Ectodermal cell (in vitro differentiated cells): ENCODE data around the gene PLGLB2. TPM values are rescaled to one million over a fixed set of nuclear protein-coding genes. Genes with fewer than 3 reads are reported as not detected.
"Not testable (repeated sequence)": the region's sequence is repeated elsewhere in the genome, so short reads cannot be mapped to it uniquely, and the experiment has no call there.

Source experiments
- H3K27ac ChIP-seq: 2 replicates; pipeline ENCODE4 v1.7.0; 2013; ENCODE audit warnings: mild to moderate bottlenecking, low read depth, low read length; ENCODE audit not compliant: insufficient read depth, poor library complexity, severe bottlenecking
- H3K27me3 ChIP-seq: 2 replicates; pipeline ENCODE4 v1.7.0; 2013; ENCODE audit warnings: mild to moderate bottlenecking, low read length; ENCODE audit not compliant: insufficient read depth, control insufficient read depth, poor library complexity, severe bottlenecking
- H3K36me3 ChIP-seq: one replicate; pipeline ENCODE4 v1.7.0; 2013; ENCODE audit warnings: low read length; ENCODE audit not compliant: control insufficient read depth, insufficient read depth
- H3K4me1 ChIP-seq: one replicate; pipeline ENCODE4 v1.7.0; 2013; ENCODE audit warnings: low read length; ENCODE audit not compliant: control insufficient read depth, insufficient read depth
- H3K4me3 ChIP-seq: 2 replicates; pipeline ENCODE4 v1.7.0; 2013; ENCODE audit warnings: low read depth, low read length, control low read depth; ENCODE audit not compliant: insufficient read depth
- H3K9me3 ChIP-seq: 2 replicates; pipeline ENCODE4 v1.7.0; 2013; ENCODE audit warnings: mild to moderate bottlenecking, low read length, moderate library complexity; ENCODE audit not compliant: control insufficient read depth
- WGBS, 2 experiments: methylation state at CpG; one replicate each; pipeline ENCODE4 v1.1.7; 2013; ENCODE audit warnings: missing lambda C conversion rate in 2 of 2; 5-methylcytosine and 5-hydroxymethylcytosine counted together
- polyA plus RNA-seq, 4 experiments: library from polyadenylated mRNA; stranded (reverse); fragments of 50-300 nt; gene quantifications; one replicate each; pipeline ENCODE4 v1.2.3, GENCODE V29; 2013

PLGLB2 gene
- not detected for polyA plus RNA-seq (2013, experiment 1 of 4)
- not detected for polyA plus RNA-seq (2013, experiment 2 of 4)
- polyA plus RNA-seq (2013, experiment 3 of 4) = not detected
- not detected for polyA plus RNA-seq (2013, experiment 4 of 4)

DNA sequence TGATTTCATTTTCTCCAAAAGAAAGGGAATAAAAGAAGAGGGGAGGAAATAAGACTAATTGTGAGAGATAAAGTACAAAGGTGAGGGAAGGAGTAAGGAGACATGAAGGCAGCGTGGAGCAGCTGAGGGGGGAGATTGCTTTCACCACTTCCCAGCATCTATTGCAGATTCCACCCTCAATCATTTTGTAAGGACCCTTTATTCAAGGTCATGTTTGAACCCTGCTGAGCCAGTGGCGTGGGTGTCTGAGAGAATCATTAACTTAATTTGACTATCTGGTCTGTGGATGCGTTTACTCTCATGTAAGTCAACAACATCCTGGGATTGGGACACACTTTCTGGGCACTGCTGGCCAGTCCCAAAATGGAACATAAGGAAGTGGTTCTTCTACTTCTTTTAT, at the start of gene PLGLB2:
TSS of gene PLGLB2 (plus strand) at position 297 of the 400 bp plus-strand sequence. CDS start at position 364, 67 bp downstream.
- WGBS, 2 experiments = 80% methylated on average over 1 of the region's 3 CpGs; no CpG with 5 or more reads in 1 of the 2 experiments
- not testable (repeated sequence) for H3K4me3 ChIP-seq, H3K27me3 ChIP-seq

DNA sequence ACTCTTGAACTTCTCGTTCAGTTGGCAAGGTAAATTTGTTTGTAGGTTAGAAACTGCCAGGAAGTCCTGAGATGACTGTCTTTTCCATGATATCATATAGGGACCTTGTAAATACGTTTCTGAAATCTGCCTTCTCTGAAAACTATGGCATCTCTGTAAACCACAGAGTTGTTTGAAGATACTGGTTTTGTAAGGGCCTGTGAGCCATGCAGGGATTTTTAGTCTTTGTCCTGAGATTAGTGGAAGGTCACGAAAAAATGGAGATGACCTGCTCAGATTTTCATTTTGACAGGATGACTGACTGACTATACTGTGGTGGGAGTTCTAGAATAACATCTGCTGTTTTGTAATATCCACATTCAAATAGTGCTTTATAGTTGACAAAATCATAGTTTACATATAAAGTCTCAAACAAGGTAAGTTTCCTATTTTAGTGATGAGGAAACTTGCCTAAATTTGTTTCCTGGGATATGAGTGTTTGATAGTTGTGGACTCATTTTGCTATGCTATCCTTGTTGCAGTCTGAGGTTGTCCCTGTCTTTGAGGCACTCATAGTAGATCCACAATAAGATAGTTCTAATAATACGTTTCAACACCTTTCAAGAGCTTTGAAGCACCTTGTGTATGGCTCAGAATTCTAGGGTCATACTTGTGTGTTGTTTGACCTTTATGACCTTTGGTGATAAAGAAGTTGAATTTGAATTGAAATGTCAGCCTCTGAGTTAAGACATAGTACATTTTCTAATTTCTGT, 43.1 kb upstream of the PLGLB2 start:
- 96 to 97% methylated on average over 2 of the region's 4 CpGs for WGBS, 2 experiments

More for the DNA sequence above, at the start of gene PLGLB2:
- not testable (repeated sequence) for H3K27ac ChIP-seq, H3K36me3 ChIP-seq, H3K4me1 ChIP-seq, H3K9me3 ChIP-seq

DNA sequence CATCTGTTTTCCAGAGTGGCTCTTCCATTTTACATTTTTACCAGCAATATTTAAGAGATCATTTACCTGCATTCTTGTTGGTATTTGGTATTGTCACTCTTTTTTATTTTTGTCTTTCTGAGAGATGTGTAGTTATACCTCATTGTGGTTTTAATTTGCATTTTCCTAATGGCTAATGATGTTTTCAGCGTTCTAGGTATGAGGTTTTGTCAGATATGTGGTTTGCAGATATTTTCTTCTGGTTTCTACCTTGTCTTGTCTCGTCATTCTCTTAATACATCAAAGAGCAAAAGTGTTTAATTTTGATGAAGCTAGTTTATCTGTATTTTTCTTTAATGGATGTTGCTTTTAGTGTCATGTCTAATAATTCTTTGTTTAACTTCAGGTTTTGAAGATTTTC, 39.5 kb upstream of the PLGLB2 start:
- H3K4me1 ChIP-seq, H3K27me3 ChIP-seq, H3K36me3 ChIP-seq, H3K27ac ChIP-seq, H3K4me3 ChIP-seq, H3K9me3 ChIP-seq: not testable (repeated sequence)
- WGBS, 2 experiments = no CpG with 5 or more reads among the region's 2 CpGs

More for the DNA sequence above, 43.1 kb upstream of the PLGLB2 start:
- not testable (repeated sequence) for H3K9me3 ChIP-seq, H3K4me3 ChIP-seq, H3K27ac ChIP-seq, H3K4me1 ChIP-seq, H3K27me3 ChIP-seq, H3K36me3 ChIP-seq

DNA sequence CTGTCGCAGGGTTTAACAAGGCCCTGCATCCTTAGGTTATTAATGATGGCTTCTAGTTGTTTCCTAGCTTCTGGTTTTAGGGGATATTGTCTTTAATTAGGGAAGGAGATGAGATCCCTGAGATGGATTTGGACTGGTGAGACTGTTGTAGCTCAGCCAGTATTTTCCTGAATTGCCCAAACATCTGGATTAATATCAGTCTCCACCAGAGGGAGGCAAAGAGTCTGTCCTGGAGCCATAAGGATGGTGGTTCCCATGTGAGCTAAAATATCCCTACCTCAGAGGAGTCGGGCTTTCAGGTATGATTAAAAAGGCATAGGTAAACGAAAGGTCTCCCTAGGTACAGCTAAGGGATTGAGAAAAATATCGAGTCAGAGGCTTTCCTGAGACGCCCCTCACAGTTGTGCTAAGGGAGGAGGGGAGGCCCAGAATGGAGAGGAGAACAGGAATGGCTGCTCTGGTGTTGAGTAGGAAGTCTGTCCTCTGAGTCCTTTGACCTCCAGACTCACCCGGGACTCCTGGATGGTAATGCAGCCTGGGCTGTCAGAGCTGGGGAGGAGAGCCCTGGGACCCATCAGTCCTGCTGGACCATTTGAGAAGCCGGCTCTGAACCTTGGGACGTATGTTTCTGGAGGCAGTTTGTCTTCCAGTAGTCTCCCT, 19.8 kb upstream of the PLGLB2 start:
- H3K4me1 ChIP-seq, H3K36me3 ChIP-seq, H3K27ac ChIP-seq, H3K9me3 ChIP-seq, H3K4me3 ChIP-seq, H3K27me3 ChIP-seq: not testable (repeated sequence)
- no CpG with 5 or more reads among the region's 8 CpGs for WGBS, 2 experiments

DNA sequence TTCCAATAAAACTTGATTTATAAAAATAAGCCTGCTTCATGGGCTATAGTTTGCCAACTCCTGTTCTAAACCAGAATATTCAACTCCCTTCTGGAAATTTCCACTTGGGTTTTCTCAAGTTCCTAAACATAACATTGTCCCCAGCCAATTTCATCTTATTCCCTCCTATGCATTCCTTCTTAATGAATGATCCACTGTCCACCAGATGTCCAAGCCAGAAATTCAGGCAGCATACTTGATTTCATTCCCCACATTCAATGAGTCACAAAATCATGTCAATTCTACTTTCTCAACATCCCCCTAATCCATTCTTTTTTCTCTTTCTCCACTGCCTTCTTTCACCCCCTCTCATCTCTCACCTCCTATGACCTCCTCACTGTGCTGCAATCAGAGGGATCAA, 7.0 kb upstream of the PLGLB2 start:
- not testable (repeated sequence) for H3K27me3 ChIP-seq

DNA sequence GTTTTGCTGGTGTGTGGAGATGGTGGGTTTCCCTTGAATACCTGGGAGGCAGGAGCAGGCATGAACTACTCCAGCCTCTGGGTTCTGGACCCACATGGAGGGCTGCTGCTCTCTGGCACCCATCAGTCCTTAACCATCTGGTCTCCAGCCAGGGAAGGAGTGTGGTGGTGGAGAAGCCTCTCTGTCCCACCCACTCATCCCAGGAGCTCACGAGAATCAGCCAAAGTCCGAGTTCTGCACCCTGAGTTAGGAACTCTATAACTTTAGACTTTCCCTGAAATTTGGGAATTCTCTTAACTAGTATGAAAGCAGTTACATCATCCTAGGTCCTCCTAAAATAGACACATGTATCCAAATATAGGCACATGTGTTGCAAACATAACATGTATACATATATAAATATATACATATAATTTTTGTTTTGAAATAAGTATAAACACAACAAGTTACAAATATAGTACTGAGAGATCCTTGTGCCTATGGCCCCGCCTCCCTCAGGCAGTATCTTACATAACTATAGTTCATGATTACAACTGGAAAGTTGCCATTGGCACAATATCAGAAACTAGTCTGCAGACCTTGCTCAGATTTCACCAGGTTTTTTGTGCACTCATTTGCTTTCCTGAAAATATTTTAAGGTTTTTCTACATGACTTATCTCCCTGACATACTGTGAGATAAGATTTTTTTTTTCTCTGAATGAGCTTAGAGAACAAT, 5.3 kb upstream of the PLGLB2 start:
- not testable (repeated sequence) for H3K4me1 ChIP-seq, H3K27ac ChIP-seq, H3K27me3 ChIP-seq, H3K4me3 ChIP-seq, H3K36me3 ChIP-seq, H3K9me3 ChIP-seq
- no CpG with 5 or more reads among the region's 3 CpGs for WGBS, 2 experiments

More for the DNA sequence above, 7.0 kb upstream of the PLGLB2 start:
- H3K4me1 ChIP-seq, H3K36me3 ChIP-seq, H3K9me3 ChIP-seq, H3K4me3 ChIP-seq, H3K27ac ChIP-seq: not testable (repeated sequence)

DNA sequence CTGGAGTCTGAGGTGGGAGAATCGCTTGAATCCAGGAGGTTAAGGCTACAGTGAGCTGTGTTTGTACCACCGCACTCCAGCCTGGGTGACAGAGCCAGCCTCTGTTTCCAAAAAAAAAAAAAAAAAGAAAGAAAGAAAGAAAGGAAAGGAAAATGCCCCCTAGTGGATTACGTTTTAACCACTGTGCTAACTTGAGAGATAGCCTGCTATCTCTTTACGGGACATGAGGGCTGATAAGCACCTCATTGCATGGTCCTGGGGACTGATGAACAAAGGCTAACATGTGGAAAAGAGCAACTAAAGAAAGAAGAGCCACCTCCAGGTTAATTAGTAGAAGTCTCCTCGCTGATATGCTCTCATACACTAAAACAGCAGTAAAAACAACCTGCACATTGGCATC, 4.2 kb upstream of the PLGLB2 start:
- WGBS, 2 experiments = 80% methylated on average over 1 of the region's 5 CpGs; no CpG with 5 or more reads in 1 of the 2 experiments
- not testable (repeated sequence) for H3K27ac ChIP-seq, H3K27me3 ChIP-seq, H3K4me3 ChIP-seq, H3K9me3 ChIP-seq, H3K4me1 ChIP-seq, H3K36me3 ChIP-seq

DNA sequence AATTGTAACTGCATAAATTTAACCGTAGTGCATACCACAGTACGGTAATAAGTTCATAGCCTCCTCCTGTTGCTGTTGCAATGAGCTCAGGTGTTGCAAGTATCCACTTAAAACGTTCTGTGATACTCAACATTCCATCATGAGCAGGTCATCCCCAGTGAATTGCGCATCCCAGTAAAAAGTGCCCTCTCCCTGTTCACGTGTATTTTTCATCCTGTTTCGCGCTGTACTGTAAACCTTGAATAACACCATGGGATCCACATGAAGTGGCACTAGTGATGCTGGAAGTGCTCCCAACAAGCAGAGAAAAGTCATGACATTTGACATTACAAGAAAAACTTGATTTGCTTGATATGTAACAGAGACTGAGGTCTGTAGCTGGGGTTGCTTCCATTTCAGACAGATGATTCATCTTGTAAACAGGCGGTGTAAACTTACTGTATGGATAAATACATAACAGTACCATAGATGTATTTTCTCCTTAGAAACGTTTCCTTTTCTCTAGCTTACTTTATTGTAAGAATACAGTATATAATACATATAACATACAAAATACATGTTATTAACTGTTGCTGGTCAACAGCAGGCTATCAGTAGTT, 2.4 kb upstream of the PLGLB2 start:
- not testable (repeated sequence) for H3K4me3 ChIP-seq, H3K9me3 ChIP-seq, H3K27me3 ChIP-seq, H3K4me1 ChIP-seq, H3K36me3 ChIP-seq, H3K27ac ChIP-seq
- 85 to 92% methylated on average over 4 of the region's 9 CpGs for WGBS, 2 experiments

DNA sequence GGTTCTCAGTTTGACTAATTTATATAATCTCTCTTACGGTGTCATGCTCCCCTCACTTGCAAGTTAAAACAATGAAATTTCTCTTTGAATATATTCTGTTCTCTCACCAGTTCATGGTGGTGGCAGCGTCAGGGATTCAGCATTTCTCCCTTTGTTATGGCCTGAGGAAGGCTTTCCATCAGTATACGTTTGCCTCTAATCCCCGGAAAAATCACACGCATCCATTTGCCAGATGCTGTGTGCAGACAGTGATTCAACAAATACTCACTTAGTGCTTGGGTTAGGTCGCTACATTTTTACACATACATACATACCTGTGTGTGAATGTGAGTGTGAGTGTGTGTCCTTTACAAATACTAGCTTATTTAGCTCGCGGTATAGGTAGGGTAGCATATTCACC, 637 bp downstream of the PLGLB2 start:
- H3K36me3 ChIP-seq, H3K9me3 ChIP-seq, H3K27me3 ChIP-seq, H3K4me3 ChIP-seq, H3K27ac ChIP-seq, H3K4me1 ChIP-seq: not testable (repeated sequence)
- no CpG with 5 or more reads among the region's 8 CpGs for WGBS, 2 experiments

DNA sequence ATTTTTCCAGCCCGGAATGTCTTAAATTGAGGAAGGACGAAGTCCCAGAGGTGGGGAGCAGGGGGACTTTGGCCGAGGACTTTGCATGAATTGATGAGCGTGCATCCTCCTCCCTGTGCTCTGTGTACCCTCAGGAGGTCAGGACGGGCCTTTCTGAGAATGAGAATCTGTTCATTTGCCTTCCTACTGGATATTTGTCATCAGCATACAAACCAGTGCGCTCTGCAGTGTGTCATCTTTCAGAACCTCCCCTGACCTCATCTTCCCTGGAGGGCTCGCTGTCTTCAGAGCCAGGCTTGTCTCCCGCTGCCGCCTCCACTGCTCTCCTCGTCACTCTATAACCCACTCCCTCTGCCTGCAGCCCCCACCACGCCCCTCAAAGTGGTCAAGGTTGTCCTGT, 2.7 kb downstream of the PLGLB2 start:
- H3K27me3 ChIP-seq, H3K4me3 ChIP-seq, H3K36me3 ChIP-seq, H3K4me1 ChIP-seq, H3K9me3 ChIP-seq, H3K27ac ChIP-seq: not testable (repeated sequence)
- WGBS, 2 experiments = 100% methylated on average over 1 to 2 of the region's 11 CpGs
